Measurements from ENCODE around the gene DHX34.
"Not testable (repeated sequence)": the region's sequence is repeated elsewhere in the genome, so short reads cannot be mapped to it uniquely, and the experiment has no call there.

DHX34 gene

DNA sequence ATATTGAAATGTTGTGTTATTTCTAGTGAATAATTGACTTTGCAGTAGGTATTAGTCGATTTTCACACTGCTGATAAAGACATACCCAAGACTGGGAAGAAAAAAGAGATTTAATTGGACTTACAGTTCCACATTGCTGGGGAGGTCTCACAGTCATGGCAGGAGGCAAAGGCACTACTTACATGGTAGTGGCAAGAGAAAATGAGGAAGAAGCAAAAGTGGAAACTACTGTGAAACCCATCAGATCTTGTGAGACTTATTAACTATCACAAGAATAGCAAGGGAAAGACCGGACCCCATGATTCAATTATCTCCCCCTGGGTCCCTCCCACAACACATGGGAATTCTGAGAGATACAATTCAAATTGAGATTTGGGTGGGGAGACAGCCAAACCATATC is 27.1 kb upstream of the DHX34 start:
- DNase-seq: no peak
- intact Hi-C loops (cut with DNase I): no loop called here

DNA sequence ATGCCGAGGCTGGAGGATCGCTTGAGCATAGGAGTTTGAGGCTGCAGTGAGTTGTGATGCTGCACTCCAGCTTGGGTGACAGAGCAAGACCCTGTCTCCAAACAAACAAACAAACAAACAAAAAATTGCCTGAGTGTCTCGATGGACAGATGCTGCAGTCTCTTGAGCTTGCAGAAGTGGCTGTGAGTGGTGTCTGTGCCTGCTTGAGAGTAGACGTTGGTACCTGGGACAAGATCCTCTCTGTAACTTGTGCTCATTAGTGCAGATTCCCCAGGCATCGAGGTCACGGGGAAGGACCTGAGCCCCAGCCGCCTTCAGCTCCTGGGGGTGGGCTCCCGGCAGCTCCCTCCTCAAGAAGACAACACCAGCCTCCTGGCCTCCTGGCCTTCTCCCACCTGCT is 25.7 kb upstream of the DHX34 start:
- no peak for DNase-seq
- intact Hi-C loops (cut with DNase I): no loop called here

DNA sequence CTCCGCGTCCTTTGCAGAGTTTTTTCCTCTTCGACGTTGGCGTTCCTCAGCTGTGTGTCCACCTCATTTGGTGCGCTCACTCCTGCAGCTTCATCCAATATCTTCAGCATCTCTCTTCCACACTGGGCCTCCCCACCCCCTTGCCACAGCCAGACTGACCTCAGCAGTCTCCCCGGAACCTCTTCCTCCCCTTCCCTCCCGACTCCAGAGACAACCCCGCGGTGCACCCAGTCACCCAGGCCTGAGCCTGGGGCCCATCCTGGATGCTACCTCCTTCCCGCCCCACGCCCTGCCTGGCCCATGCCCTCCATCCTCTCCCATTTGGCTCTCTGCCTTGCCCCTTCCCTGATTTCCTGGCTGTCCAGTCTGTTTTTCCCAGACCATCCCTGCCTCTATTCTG is 25.2 kb upstream of the DHX34 start:
- DNase-seq: no peak
- intact Hi-C loops (cut with DNase I): no loop called here

DNA sequence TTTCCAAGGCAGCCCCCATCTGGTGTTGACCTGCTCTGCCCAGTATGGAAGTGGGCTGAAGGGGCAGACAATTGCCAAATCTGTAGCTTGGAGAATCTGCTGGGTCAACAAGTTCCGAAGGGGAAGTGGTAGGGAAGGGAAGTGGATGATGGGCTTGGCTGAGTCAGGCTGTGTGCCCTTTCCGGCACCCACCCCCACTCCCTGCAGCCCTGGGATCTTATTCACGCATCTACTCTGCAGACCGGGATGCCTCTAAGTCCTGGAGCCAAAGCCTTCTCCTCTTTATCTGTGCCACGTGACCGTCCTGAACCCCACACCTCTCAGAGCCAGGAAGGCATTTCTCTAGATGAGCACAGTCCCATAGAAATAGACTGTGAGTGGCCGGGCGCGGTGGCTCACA is 24.6 kb upstream of the DHX34 start:
- intact Hi-C loops (cut with DNase I): no loop called here
- DNase-seq: peak in 22 of 42 donors; percentile 13 to 60 (median 38)

- peak in 2 of 42 donors; percentile 8 to 11 for DNase-seq
- intact Hi-C loops (cut with DNase I): no loop called here
Observed at GRCh38 chr19:47330466-47330869, 18.6 kb upstream of the DHX34 start.

DNA sequence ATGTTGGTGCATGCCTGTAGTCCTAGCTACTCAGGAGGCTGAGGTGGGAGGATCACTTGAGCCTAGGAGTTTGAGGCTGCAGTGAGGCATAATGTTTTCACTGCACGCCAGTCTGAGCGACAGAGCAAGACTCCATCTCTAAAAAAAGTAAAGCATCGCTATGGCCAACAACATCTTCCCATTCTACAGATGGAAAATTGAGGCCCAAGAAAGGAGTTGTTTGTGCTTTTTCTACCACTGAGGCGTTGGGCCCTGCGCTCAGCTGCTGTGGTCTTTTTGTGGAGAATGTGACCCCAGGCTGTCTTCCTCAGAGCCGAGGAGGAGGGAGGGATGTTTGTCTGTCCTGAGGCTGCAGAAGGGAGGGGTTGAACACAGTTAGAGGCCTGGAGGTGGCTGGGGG is 17.6 kb upstream of the DHX34 start:
- intact Hi-C loops (cut with DNase I): no loop called here
- no peak for DNase-seq

DNA sequence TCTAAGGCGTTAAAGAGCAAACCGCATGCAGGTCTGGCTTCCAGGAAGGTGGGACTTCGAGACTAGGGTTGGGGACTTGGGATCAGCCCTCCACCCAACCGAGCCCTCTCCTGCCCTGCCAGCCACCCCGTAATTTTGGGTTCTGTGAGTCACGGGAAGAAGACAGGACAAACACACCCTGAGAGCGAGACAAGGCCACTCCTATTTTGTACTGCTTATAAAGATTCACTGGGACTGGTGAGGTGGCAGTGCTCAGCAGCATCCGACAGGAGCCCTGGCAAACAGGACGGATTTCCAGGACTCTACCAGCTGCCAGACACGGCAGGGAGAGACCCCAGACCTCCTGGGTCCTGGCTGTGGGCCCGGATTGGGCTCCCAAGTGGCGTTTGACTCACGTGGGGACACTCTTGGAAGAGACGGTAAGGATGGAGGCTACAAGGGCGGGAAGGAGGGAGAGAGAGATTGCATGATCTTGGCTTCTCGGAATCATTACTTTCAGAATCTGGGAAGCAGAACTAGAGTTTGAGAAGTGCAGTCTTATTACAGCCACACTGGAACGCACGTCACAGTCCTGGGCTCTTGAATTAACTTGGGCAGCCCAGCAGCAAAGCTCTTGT is 17.1 kb upstream of the DHX34 start, which contains the start of gene C5AR2:
Gene C5AR2 (plus strand): TSS at position 245 of the 617 bp plus-strand sequence. CDS start 8,625 bp downstream, outside the sequence.
- intact Hi-C loops (cut with DNase I): no loop called here
- DNase-seq: peak in 2 of 42 donors; percentile 24 to 40

GRCh38 chr19:47336765-47337718 is 12.1 kb upstream of the DHX34 start:
- peak in 36 of 42 donors; percentile 16 to 80 (median 44) for DNase-seq
- intact Hi-C loops (cut with DNase I): not testable (repeated sequence)

DNA sequence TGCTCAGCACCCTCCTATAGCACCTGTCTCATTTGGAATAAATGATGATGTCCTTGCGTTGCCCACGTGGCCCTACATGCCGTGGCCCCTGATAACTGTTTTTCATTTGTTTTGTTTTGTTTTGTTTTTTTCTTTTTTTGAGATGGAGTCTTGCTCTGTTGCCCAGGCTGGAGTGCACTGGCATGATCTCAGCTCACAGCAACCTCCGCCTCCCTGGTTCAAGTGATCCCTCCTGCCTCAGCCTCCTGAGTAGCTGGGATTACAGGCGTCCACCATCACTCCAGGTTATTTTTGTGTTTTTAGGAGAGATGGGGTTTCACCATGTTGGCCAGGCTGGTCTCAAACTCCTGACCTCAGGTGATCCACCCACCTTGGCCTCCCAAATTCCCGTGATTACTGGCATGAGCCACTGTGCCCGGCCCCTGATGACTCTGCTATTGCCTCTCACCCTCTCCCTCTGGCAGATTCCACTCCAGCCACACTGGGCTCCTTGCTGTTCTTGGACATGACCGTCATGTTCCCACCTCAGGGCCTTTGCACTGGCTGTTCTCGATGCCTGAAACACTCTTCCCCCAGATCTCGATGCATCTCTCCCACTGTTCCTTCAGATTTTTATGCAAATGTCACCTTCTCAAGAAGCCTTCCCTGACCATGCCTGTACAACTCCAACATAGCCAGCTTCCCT is 9.8 kb upstream of the DHX34 start:
- intact Hi-C loops (cut with DNase I): no loop called here

DNA sequence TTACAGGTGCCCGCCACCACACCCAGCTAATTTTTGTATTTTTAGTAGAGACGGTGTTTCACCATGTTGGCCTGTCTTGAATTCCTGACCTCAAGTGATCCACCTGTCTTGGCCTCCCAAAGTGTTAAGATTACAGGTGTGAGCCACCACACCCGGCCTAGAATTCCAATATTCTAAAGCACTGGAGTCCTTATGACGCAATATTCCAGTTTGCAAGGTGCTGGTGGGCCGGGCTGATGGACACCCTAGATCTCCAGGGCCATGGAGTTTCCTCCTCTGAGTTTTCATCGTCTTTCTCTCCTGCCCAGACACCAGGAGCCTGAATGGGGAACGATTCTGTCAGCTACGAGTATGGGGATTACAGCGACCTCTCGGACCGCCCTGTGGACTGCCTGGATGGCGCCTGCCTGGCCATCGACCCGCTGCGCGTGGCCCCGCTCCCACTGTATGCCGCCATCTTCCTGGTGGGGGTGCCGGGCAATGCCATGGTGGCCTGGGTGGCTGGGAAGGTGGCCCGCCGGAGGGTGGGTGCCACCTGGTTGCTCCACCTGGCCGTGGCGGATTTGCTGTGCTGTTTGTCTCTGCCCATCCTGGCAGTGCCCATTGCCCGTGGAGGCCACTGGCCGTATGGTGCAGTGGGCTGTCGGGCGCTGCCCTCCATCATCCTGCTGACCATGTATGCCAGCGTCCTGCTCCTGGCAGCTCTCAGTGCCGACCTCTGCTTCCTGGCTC is 8.5 kb upstream of the DHX34 start:
- no peak for DNase-seq
- intact Hi-C loops (cut with DNase I): no loop called here

More for the DNA sequence above, 9.8 kb upstream of the DHX34 start:
- no peak for DNase-seq

DNA sequence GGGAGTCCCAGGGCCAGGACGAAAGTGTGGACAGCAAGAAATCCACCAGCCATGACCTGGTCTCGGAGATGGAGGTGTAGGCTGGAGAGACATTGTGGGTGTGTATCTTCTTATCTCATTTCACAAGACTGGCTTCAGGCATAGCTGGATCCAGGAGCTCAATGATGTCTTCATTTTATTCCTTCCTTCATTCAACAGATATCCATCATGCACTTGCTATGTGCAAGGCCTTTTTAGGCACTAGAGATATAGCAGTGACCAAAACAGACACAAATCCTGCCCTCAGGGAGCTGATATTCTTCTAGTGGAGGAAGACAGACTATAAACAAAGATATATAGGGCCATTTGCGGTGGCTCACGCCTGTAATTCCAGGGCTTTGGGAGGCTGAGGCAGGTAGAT is 7.4 kb upstream of the DHX34 start:
- no peak for DNase-seq
- intact Hi-C loops (cut with DNase I): no loop called here

- intact Hi-C loops (cut with DNase I): no loop called here
- no peak for DNase-seq
Observed at GRCh38 chr19:47343194-47343802, 5.8 kb upstream of the DHX34 start.

- intact Hi-C loops (cut with DNase I): no loop called here
- DNase-seq: no peak
Observed at GRCh38 chr19:47344425-47344824, 4.7 kb upstream of the DHX34 start.

DNA sequence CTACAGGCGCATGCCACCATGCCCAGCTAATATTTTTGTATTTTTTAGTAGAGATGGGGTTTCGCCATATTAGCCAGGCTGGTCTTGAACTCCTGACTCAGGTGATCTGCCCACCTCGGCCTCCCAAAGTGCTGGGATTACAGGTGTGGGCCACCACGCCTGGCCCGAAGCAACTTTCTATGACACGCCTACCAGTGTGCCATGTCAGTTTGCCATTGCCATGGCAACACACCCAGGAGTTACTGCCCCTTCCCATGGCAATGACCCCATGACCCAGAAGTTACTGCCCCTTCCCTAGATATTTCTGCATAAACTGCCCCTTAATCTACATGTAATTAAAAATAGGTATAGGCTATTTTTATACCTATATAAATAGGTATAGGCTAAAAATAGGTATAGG is 3.1 kb upstream of the DHX34 start:
- intact Hi-C loops (cut with DNase I); DNase-seq: not testable (repeated sequence)

DNA sequence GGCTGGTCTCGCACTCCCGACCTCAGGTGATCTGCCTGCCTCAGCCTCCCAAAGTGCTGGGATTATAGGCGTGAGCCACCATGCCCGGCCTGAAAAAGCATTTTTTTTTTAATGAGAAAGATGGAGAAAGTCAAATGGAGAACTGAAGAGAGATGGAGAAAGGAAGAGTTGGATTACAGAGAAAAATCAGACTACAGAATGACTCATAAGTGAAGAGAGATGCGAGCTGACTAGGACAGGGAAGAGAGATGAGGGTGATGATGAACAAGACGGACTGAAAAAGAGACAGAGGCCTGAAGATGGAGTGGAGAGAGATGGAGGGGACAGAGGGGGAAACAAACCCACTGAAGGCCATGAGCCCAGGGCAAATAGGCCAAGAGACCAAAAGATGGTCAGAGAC is 1.5 kb downstream of the DHX34 start:
- intact Hi-C loops (cut with DNase I): no loop called here
- no peak for DNase-seq

DNA sequence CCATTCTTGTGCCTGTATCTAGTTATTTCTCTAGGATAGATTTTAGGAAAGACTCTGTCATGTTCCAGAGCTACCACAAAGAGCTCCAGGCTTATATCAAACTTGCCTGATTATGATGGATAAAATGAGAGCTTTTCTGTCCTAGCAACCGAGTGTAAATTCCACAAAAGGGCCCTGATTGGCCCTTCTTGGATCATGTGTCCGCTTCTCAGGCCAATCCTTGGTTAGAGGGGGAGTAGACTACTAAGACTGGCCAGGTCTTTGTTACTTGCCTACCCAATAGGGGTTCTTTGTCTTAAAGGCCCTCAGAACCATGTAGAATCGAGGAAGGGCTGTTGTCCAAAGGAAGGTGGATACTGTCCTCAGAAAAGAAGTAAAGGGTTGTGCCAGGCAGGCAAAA is 2.4 kb downstream of the DHX34 start:
- DNase-seq: peak in 30 of 42 donors; percentile 17 to 68 (median 40)
- intact Hi-C loops (cut with DNase I): no loop called here

DNA sequence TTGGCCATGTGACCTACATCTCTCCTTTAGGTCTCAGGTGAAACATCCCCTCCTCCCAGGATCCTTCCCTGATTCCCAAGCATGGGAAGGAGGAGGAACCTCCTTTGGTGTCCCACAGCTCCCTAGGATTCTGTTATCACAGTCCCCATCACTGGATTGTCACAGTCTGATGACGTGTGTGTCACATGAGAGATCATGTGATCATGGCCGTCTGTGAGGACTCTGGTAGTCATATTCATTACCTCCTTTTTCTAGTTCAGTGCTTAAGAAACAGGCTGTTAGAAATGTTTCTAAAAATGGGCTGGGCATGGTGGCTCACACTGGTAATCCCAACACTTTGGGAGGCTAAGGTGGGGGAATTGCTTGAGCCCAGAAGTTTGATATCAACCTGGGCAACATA is 3.0 kb downstream of the DHX34 start:
- no peak for DNase-seq
- intact Hi-C loops (cut with DNase I): no loop called here

DNA sequence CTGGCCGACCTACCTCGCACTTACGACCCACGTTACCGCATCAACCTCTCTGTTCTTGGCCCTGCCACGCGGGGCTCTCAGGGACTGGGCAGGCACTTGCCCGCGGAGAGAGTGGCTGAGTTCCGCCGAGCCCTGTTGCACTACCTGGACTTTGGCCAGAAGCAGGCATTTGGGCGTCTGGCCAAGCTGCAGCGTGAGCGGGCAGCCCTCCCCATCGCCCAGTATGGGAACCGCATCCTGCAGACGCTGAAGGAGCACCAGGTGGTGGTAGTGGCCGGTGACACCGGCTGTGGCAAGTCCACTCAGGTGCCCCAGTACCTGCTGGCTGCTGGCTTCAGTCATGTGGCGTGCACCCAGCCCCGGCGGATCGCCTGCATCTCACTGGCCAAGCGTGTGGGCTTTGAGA is 4.2 kb downstream of the DHX34 start:
- DNase-seq: no peak
- intact Hi-C loops (cut with DNase I): no loop called here

- intact Hi-C loops (cut with DNase I): no loop called here
- DNase-seq: no peak
Observed at GRCh38 chr19:47356900-47357299, 7.8 kb downstream of the DHX34 start.
